ENCODE data around the gene APH1A.

GRCh38 chr1:150273311-150273710, 4.5 kb upstream of the APH1A start:
- TF ChIP-seq CTCF (IDR thresholded peaks at IDR 0.05) (no peak), POLR2A (IDR thresholded peaks at IDR 0.05) (no peak)

Measured in thyroid gland (tissue), 4 donors.